ENCODE results near the gene ACMSD.
"Not testable (repeated sequence)": the region's sequence is repeated elsewhere in the genome, so short reads cannot be mapped to it uniquely, and the experiment has no call there.

The ACMSD gene

DNA sequence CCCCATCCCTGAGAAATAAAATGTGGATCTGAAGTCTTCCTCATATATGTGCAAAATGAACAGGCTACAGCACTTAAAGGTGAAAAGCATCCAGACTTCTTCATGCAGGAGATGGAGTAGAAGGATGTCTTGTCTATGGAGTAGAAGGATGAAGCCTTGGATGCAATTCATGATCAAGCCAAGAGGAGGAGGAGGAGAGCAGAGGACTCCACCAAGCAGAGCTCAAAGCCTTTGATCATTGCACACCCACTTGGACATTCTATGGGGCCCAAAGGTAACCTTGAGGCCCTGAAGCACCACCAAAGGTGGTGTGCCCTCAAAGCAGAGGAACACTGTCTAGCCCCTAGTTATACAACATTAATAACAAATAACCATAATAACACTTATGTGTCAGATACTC lies 17.3 kb downstream of the ACMSD start:
- no peak for DNase-seq

DNA sequence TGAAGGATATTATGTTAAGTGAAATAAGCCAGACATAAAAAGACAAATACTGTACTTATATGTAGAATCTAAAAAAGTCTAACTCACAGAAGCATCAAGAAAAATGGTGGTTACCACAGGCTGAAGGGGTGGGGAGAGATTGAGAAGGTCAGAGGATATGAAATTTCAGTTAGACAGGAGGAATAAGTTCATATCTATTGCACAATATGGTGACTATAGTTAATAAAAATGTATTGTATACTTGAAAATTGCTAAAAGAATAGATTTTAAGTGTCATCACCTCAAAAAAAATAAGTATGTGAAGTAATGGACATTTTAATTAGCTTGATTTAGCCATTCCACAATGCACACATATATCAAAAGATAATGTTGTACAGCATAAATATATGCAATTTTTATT lies 19.8 kb downstream of the ACMSD start:
- DNase-seq = no peak

DNA sequence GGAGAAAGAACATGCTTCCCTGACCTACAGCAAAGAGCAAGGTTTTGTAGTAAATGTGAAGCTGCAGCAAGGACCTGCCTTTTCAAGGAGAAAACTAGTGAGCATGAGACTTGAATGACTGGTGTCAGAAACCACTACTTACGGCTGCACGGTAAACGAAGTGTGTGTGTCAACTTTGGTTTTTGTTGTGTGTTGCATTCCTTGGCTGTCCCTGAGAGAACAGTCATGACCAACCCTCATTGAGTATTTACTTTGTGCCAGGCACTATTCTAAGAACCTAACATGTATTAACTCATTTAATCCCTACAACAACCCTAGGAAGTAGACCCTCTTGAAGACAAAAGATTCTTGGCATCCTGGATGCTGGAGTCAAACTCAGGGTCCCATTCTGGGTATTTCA lies 22.8 kb downstream of the ACMSD start:
- DNase-seq = no peak

DNA sequence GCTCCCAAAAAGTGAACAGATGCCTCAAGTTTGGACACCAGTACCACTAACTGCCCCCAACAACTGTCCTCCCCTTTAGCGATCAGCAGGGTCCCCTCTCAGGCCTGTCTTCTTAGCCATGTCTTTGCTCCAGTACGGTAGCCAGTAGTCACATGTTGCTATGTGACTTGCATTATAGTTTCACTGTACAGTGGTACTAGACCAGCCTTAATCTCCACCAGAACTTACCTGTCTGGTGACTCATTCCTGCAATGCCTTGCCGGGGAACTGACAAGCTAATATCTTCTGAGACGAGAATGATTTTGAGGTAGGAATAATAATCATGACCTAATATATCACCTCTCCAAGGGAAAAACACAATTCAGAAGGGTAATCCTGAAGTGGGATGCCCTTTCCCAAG lies 23.7 kb downstream of the ACMSD start:
- no peak for DNase-seq

DNA sequence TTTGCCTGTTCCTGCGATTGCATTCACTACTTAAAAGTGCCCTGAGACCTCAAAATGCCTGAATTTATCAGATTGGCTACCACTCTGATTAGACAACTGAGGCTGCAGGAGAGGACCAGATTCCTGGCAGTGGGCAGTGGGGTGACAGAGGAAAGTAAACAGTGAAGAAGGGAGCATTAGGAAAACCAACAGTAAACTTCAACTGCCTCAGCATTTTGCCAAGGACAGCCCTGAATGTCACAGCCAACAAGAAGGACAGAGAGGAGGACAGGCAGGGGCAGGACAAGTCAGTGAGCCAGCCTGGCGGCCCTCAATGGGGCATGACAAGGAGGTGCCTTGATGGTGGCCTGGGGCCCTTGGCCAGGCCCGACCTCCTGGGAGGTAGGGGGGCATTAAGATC lies 24.3 kb downstream of the ACMSD start:
- DNase-seq = no peak

DNA sequence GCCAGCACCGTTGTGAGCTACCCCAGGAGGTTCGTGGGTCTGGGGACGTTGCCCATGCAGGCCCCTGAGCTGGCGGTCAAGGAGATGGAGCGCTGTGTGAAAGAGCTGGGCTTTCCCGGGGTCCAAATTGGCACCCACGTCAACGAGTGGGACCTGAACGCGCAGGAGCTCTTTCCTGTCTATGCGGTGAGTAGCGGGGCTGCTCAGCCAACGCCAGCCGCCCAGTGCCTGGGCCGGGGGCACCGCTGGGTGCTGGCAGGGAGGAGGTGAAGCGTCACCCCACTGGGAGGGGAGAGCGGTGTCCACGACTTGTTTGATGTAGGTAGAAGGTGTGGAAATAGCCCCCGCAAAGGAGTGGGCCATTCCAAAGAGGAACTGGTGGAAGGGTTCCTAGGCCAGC lies 25.0 kb downstream of the ACMSD start:
- no peak for DNase-seq

DNA sequence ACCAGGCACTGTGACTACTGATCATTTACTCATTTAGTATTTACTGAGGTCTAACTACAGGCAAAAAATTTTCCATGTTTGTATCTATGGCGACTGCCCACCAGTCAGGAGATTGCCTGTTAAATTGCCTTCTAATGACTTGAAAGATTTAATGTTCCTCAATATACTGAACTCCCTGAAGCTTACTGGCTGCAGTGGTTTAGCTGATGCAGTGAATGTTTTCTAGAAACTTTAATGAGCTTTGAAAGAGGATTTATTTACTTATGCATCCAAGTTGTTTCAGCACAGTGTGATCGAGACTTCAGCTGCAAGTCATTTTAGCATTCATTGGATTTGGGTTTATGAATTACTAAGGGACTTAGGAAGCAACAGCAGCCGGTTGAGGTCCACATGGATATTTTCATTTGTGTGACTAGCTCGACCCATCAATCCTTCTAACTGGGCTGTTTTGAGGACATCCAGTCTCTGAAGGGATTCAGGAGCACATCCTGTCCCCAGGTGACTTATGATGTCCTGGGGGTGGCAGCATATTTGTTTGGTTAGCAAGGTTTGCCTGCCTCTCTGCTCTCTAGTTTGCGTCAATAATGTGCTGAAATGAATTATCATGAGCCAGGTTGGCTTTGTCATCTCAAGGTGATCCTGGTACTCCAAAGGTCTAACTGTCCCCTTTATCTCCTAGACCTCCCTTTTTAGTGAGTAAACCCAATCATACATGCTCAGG lies 26.8 kb downstream of the ACMSD start:
- no peak for DNase-seq

DNA sequence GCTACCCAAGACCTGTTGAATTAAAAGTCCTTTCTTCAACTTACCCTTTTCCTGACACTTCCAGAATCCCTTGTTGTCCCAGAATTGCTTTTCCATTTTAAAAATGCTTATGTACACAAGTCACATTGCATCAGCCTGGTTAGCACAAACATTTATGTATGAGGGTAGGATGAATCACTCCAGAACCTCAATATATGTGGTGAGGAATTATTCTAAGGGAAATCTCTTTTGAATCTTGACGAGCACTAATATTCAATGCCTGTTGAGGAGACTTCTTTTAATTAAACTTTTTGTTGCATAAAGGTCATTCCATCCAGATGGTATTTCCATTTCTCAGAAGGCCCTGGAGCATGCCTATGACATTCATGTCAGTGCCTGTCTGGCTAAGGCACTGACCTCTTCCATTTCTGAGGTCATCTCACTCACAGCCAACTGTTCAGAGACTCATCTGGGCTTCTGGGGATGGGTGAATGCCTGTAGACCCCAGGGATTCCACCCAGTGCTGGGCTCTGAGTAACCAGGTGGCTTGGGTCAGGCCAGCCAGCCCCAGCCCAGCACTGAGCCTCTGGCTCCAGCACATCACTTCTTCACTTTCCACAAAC lies 28.2 kb downstream of the ACMSD start:
- DNase-seq = no peak

DNA sequence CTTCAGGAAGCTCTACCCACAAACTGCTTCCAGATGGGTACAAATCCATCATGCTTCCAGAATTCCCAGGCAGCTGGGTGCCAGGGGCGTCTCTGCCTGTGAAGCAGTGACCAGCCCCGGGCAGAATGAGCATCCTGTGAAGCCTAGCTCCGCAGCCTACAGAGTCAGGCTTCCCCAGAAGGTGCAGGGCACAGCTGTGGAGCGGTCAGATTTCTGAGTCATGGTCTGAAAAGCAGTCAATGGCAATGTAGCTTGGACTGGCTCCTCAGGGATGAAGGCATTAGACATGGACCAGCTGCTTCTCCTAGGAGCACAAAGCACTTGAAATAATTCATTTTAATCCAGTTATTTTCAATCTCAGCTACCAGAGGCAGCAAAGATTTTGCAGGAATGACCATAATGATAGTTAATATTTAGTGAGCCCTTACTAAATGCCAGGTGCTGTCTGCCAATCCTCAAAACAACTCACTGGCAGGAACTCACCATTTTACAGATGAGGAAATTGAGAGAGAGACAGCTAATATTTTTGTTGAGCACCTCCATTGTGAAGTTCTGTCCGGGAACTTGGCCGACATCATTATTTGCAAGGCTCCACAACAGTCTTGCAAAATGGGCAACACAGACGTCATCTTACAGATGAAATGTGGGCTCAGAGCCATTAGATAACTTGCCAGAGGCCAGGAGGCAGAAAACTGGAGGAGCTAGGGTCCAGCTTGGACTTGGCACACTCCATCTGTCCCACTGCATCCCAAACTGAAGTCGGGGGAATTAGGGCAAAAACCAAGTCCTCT lies 31.7 kb downstream of the ACMSD start:
- DNase-seq = no peak

DNA sequence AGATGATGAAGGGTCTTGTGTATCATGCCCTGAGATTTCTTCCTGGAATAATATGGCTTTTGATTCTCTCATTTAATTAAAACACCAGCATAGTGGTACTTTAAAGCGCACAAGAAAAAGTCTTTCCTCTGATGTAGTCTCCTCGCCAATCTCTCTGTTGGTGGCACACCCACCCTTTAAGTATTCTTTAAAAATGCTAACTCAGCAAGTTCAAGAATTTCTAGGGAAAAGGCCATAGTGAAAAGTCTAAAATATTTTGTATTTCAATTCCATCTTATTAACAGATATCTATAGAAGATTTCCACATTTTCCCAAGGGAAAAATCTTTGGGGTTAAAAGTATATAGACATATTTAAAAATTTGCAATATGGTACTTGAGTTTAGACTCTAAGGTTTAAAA lies 34.7 kb downstream of the ACMSD start:
- no peak for DNase-seq

DNA sequence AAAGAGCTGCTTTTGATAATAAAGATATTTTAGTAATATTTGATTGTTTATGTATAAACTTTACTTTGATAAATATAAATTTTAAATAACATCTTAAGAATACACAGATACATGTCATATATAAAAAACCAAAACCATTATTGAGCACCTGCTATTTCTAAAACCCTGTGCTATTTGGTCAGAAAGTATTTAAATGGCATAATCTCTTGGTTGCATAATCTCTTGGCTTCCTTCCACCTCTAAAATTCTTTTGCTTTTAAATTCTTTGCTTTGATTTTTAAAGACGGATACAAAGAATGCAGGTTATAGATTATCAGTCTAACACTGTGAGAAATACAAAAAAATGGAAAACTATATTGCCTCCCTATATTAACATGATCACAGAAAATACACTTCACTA lies 36.9 kb downstream of the ACMSD start:
- DNase-seq = no peak

DNA sequence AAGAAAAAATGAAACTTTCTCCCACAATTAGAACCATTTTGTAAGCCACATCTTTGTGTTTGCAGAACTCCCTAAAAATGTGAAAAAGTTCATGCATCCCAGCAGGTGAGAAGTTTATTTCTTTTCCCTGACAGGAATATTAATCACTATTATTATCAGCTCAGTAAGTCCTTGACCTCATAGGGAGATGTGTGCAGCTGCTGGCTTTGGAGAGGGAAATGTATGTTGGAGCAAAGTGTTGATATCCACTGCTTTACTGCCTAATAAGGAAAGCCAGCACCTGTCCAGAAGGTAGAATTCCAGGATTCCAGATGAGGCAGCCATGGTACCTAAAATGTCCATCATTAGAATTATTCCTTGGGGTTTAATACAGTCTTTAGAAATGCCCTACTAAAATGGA lies 44.4 kb downstream of the ACMSD start:
- no peak for DNase-seq

DNA sequence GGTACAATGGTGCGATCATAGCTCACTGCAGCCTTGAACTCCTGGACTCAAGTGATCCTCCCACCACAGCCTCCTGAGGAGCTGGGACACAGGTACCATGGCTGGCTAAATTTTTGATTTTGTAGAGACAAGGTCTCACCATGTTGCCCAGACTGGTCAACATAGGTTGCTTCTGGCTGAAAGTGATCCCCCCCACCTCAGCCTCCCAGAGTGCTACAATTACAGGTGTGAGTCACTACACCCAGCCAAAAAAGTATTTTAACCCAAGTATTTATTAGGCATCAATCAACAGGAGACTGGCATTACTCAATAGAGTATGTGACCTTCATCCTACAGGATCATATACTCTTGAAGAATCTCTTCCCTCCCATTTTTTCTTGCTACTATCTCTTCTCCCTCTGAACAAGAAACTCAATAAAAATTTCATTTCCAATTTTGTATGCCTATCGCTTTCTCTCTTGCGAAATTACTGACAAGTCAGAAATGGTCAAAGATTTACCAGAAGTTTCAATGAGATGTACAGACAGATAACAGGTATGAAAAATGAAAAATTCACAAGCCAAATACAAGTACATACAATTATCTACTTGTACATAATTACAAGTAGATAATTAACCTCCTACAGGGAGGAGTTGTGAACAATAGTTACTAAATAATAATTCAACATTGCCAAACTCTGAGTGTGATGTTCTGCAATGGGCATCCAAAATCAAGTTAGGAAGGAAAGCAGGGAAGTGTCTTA lies 45.3 kb downstream of the ACMSD start:
- DNase-seq = no peak

DNA sequence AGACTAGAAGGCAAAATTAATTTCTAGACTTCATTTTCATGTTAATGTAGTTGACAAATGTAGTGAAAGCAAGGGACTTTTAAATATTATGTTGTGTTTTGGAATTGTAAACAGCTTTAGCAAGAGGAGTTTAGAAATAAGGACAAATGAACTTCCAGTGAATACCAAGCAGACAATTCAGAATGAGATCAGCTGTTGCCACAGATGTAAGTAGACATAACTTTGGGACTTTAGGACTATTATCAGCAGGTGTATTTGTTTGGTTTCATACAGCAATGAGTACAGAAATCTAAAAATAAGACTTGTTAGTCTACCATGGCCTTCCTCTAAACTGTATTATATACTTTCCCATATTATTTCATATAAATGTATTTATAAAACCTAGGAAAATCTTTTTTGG lies 46.0 kb downstream of the ACMSD start:
- no peak for DNase-seq

DNA sequence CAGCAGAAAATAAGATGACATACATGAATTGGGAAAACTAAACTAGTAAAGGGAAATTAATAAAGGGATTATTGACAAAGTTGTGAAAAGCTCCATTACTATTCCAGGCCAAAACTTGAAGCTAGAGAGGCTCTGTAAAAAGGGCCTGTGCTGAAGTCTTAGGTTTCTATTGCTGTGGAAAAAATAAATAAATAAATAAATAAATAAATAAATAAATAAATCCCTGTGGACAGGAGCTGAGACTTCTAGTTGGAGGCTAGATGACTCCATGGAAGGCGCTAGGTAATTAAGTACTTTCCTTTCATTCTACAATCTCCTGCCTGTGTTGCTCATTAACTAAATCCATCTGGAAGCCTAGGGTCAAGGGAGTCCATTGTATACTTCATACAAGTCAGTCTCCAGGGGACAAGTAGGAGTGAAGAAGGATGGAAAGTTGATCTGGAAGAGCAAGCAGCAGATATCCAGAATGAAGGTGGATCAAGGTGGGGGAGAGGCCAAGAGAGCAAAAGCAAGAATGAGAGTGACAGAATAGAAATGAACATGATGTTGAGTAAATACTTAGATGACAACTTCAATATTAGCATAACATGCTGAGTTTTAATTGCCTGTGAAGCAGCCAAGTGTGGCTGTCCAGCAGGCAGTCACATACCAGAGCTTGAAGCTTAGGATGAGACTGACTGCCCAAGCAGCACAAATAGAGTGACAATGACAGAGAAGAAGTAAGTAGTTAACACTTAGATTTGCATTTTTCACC lies 54.0 kb downstream of the ACMSD start:
- no peak for DNase-seq

DNA sequence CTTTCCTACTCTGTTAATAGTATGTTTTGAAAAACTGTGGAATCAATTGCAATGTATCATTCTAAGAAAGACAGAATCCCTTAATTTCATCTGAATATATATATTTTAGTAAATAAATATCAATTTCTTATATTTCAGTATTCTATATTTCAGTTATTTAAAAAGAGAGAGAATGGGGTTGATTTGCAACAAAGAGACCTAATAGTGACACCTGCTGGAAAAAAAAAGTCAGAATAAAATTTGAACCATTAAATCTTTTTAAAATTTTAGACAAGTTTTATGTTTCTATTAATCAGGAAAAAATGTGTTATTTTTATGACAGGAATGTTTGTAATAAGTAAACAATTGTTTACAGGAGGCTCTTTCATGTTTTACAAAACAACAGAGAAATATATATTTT lies 59.5 kb downstream of the ACMSD start:
- no peak for DNase-seq

DNA sequence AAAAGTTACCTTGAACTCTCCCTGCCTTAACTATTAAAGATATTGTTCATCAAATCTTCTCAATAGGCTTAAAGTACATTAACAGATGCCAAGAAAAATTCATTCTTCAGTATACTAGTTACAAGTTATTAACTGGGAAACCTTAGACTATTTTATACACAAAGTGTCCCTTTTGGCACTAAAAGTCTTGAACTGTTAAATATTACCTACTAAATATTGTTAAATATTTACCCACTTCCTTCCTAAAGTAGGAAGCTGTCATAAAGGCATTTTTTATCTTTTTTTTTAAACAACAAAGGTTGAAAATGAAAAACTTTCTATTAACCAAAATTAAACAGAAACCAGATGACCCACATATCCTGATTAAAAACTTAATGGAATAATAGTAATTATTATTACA lies 60.8 kb downstream of the ACMSD start:
- no peak for DNase-seq

DNA sequence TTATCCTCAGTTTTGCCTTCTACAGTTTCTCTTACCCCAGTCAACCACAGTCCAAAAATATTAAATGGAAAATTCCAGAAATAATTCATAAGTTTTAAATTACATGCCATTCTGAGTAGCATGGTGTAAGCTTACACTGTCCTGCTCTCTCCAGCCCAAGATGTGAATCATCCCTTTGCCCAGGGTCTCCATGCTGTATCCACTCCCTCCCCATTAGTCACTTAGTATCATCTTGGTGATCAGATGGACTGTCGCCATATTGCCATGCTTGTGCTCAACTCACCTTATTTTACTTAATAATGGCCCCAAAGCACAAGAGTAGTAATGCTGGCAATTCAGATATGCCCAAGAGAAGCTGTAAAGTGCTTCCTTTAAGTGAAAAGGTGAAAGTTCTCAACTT lies 61.7 kb downstream of the ACMSD start:
- DNase-seq = no peak

DNA sequence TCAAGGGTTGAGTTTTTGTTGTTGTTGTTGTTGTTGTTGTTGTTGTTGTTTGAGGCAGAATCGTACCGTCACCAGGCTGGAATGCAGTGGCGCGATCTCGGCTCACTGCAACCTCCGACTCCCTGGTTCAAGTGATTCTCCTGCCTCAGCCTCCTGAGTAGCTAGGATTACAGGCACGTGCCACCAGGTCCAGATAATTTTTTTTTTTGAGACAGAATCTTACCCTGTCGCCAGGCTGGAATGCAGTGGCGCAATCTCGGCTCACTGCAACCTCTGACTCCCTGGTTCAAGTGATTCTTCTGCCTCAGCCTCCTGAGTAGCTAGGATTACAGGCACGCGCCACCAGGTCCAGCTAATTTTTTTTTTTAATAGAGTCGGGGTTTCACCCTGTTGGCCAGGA lies 65.3 kb downstream of the ACMSD start:
- DNase-seq = not testable (repeated sequence)

DNA sequence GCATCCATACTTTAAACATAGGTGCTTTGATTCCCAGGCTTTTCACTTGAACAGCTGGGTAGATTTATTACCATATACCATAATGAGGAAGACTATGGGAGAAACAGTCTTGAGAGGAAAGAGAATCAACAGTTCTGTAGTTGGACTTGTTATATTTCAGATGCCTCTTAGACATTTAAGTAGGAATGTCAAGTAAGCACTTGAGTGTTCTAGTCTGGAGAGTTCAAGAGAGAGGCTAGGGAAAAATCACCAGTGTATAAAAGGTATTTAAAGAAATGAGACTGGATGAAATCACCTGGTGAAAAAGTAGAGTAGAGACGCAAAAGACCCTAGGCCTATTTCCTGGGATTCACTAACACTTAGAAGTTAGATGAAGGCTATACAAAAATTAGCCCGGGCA lies 66.8 kb downstream of the ACMSD start:
- DNase-seq = no peak

DNA sequence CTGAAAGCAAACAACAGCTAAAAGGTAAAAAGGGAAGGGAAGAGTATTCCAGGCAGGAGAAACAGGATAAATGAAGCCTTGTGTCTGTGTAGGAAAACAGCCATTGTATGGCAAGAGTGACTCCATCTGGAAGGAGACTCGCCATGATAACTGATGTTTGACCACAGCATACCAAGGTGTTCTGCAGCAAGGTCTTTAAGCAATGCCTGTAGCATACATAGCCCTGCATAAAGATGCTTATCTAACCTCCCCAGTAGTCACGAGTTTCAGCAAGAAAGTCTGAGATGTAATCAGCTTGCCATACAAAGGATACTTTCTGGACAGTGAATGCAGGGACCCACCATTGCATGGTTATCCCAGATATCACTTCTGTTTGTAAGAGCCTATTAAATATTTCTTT lies 68.3 kb downstream of the ACMSD start:
- no peak for DNase-seq

DNA sequence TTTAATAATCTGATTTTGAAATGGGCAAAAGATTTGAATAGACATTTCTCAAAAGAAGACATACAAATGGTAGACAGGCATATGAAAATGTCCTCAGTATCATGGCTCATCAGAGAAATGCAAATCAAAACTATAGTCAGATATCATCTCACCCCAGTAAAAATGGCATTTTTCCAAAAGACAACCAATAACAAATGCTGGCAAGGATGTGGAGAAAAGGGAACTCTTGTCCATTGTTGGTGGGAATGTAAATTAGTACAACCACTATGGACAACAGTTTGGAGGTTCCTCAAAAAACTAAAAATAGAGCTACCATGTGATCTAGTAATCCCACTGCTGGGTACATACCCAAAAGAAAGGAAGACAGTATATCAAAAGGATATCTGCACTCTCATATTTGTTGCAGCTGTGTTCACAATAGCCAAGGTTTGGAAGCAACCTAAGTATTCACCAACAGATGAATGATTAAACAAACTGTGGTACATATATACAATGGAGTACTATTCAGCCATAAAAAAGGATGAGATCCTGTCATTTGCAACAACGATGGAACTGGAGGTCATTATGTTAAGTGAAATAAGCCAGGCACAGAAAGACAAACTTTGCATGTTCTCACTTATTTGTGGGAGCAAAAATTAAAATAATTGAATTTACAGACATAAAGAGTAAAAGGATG lies 69.2 kb downstream of the ACMSD start:
- not testable (repeated sequence) for DNase-seq

All from NCI-H1436 treated with DMSO at 0.1 percent for 48 hours (cell line).